GM19099 (cell line): ENCODE measurements around the gene CYREN.

Source experiments
- POLR2A ChIP-seq: IDR thresholded peaks from 3 replicates; pipeline ENCODE4 v1.6.1; 2011; ENCODE audit warnings: low read depth; ENCODE audit not compliant: insufficient read length; ENCODE audit errors: extremely low read depth

The CYREN gene, protein sequence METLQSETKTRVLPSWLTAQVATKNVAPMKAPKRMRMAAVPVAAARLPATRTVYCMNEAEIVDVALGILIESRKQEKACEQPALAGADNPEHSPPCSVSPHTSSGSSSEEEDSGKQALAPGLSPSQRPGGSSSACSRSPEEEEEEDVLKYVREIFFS

DNA sequence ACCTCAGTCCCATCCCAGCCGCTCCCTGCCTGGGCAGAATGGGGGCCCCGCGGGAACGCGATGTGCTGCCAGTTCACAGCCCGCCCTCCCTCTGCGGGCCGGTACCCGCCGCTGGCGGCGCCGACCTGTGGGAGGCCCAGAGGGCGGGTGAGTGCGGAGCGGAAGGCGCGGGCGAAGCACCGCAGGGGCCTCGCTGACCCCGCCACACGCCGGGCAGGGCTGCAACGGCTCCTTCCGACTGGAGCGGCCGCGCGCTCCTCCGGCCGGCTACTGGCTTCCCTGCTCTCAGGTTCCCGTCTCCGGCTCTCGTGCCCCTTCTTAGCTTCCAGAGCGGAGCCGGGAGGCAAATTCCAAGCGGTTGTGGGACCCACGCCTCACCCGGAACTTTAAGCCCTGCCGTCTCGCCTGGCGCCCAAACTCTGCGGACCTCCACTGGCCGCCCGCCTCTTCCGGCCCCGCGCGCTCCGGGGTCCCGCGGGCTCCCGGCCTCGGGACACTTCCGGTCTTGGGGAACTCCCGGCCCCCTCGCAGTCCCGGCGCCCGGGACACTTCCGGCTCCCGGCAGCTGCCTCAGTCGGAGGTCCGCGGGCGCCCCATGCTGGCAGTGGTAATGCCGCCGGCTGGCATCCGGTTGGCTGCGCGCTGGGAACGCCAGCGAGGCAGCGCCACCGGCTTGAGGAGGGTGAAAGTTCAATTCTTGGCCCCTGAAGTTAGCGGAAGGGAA is at the start of gene CYREN:
Gene CYREN (minus strand): TSS at position 434 of the 724 bp plus-strand sequence. CDS start 1,785 bp downstream, outside the sequence.
- TF ChIP-seq POLR2A: peak; percentile 79

DNA sequence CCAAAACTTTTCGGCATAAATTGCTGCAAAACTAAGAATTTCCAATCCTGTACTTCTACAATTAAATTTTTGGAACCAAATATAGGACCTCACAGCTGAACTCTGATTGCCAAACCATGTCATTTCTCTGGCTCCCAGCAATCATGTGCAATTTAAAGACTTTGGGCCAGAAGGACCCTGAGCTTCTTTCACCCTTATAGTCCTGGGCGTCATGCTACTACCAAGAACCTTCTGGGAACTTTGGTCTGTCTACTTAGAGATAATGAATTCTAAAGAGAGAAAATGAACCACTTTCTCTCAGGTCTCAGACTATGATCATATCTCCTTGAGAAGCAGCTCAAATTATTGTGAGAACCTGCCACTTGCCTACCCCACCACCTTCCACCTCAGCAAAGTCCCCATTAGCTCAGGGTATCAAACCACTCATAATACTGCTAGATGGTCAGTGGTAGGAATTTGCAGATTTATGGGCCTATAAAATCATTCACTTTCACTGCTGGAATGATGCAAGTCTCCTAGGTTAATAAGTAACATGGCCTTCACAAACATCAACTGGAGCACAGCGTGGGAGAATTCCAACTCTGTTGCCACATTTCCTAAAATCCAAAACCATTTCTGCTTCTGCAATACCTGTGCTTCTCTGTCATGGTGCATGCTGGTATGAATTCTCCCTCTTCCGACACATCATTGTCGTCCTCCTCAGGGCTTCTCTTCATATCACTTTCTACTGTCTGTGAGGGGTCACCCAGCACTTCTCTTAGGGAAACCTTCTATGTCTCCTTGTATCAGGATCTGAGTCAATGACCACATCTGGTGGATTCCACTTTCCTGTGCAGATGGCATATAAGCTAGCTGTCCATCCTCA is 47.4 kb upstream of the CYREN start:
- no peak for TF ChIP-seq POLR2A

DNA sequence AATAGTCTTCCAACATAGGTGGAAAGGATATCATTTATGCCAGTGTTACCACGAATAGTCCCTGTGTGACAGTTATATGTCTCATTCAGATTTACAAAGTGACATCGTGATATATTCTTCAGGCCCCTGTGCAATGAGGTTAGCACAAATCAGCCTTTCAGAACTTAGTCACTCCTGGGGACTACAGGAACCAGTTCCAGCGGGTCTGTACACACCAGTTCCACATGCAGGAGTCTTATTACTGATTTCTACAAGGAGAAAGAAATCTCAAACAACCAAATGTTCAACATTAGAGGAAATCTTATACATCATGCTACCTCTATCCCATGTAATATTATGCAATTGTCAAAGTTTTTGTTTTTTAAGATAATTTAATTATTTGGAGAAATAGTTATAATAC is 45.2 kb upstream of the CYREN start:
- TF ChIP-seq POLR2A: no peak

DNA sequence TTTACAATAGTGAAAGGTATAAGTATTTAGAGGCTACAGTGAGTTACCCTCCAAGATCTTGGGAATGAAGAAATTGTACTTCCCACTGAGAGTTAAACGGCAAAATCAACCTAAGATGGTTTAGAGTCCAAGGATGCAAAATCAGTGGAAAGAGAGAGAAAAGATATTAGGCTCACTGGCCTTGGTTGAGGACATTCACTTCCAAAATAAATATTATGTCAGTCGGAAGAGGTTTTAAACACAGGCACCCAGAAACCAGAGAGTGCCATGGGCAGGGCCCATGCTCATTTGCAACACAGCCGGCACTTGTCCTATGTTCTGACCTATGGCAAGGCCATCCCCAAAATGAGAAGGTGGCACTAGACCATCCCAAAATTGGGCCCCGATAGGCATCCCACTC is 44.7 kb upstream of the CYREN start:
- no peak for TF ChIP-seq POLR2A

DNA sequence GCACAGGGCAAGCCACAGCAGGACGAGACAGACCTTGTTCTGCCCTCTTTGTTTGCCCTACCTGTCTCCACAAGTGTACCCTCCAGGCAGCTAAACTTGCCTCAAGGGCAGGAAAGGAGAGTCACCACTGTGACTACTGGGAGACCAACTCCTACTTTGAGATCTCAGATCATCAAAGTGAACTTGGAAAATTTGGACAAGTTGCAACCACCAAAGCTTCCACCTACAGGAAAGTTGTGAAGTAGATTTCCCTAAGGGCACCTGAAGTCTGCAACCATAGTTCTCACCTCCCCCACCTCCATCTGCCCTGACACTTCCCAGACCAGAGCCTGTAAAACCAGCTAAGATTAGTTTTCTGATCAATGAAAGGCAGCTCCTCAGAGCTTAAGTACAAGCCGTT is 43.3 kb upstream of the CYREN start:
- no peak for TF ChIP-seq POLR2A

DNA sequence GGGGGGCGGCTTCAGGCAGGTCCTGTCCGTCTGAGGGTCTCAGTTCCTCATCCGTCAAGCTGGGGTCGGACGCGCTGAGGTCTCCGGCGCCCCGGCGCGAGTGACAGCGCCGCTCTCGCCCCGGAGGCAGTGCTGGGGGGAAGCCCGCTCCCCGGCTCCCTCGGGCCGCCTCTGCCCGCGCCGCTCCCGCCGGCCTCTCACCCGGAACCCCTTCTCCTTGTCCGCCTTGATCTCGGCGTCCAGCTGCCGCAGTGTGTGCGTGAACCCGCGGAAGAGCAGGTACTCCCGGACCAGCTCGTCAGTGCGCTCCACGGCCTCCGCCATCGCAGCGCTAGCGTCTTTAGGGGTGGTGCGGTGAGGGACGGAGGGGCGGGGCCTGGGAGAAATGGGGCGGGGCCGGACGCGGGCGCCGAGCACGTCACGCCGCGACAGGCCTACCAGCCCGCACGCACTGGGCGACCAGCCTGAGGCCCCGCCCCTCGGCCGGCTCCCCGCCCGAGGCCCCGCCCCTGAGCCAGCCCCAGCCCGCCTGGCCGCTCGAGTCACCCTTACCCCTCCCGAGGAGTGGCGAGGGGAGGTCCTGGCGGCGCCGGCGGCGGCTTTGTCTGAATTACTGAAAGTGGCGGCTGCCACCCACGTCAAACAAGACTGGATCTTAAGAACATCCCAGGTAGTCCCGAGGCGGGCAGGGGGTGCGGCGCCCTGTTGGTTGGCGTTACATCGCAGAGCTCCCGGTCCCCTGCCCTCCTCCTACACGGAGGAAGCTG is 40.9 kb upstream of the CYREN start, which contains the start of gene WDR91:
Gene WDR91 (minus strand): TSS at position 348 of the 767 bp plus-strand sequence. CDS start 24 bp downstream, at position 324.
- peak; percentile 86 for TF ChIP-seq POLR2A

DNA sequence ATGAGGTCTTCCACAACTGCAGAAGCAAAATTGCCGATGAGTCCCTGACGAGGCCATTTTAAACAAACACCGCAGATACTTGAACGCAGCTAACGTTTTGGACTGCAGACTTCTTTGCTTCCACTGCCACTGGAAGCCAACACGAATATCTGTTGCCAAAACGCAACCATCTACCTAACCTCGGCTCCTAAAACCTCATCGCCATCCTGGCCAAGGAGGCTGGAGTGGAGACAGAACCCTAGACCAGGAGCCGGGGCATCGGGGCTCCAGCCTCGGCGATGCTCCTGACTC is 40.3 kb upstream of the CYREN start:
- no peak for TF ChIP-seq POLR2A

DNA sequence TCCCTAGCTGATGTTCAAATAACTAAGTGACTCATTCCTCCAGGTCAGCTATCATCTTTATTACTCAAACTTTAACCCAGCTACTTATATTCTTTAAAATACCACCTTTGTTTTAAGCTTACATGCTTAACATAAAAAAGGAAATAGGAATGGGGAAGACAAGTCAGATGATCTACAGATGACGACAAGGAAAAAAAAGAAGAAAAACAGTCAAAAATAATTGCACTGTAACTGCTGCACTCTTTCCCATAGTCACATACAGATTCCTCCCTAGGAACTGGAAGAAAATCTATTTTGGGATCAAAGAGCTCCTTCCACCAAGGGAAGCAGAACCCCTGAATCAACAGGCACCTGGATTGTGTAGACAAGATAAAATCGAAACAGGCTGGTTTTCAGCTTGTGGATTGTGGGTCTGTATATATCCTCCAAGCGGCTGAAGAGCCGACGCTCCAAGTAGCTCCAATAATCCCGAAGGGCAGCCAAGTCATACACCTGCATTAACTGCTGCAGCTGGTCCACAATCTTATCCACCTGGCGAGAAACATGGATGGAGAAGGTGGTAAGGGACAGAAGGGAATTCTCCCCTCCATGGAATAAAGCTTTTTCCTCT is 38.8 kb upstream of the CYREN start:
- TF ChIP-seq POLR2A: peak; percentile 17

DNA sequence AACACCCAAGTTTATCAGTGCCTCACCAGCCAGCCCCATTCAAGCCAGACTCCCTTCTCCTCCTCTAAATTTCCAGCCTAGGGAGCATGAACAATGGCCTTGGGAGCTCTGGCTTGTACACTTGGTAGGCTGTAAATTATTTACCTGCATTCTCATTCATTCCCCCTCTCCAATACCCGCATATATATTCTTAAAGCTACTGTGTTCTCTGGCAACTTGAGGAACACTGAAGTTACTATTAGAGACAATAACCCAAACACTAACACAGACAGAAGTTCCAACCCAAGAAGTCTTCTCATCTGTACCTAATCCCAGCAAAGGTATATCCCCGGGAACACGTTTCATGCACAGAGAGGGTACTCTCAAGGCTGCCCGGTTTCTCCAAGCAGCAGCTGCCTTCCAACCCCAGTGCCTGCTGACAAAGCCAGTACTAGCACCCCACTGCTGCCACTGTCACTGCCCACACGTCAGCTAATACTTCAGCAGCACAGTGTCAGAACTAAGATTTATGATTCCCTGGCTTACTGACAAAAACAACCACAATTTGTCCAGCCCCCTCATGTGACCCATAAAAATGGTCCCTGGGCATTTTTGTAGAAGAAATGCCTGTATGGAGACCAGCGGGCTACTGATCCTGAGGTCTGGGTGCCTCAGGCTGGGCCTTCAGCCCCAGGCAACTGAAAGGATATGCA is 37.7 kb upstream of the CYREN start:
- TF ChIP-seq POLR2A: peak; percentile 18

DNA sequence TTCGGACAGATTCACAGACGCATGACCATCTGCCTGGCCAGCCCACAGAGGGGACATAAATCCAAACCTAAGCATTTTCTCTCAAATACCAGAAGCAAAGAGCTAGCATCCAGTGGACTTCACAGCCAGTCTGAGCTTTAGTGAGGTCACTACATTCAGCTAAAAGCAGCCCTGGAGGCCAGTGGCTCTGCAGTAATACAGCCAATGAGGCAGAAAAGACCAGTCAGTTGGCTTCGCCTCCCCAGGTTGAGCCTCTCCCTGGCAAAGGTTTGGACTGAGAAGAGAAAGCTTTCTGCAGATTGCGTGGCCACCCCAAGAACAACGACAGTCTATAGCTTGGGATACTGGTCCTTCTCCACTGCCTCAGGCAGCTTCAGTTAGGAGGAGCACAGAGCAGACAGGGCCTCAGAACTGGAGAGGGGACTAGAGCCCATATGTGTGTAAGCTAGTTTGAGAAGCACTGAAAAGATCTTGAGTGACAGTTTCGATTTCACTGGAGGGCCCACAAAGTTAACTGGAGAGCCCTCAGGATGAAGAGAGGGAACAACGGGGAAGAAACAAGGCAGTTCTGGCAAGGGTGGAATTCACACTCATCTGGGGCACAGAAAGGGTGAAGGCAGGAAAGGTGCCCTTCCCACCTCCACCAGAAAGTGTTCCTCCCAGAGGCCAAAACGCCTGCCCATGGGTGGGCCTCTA is 37.0 kb upstream of the CYREN start:
- TF ChIP-seq POLR2A: peak; percentile 20

DNA sequence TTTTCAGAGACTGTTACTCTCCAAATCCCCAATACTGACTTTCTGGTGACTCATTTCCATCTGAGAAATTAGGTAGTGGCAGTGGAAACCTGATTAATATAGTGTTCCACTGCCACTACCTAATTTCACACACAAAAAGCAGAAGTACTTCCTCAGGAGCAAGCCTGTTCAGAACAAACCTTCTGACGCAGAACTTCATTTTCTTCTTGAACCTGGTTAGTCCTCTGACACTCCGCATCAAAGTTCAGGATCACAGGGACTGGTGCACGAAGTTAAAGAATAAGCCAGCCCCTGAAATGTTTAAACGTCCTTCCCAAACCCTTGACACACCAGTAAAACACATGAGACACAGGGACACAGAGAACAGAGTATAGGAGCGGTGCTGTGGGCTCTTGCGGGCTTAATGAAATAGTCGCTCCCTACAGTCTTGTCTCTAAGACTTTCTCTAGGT is 36.5 kb upstream of the CYREN start:
- peak; percentile 39 for TF ChIP-seq POLR2A

DNA sequence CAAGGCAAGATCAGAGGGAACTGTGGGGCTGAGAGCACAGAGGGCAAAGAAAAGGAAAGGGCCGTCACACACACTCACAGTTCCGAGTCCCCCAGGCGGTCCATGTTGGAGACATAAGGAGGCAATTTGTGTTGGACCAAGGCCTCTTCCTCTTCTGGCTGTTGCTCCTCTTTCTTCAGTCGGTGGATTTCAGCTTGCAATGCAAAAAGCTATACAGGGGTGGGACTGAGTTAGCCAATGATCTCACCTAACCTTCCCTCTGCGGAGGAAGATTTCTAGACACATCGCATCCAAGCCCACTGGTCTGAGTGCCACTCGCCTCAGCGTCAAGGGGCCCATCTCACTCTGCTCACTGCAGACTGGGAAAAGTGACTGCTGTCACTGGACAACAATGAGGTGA is 35.3 kb upstream of the CYREN start:
- no peak for TF ChIP-seq POLR2A

DNA sequence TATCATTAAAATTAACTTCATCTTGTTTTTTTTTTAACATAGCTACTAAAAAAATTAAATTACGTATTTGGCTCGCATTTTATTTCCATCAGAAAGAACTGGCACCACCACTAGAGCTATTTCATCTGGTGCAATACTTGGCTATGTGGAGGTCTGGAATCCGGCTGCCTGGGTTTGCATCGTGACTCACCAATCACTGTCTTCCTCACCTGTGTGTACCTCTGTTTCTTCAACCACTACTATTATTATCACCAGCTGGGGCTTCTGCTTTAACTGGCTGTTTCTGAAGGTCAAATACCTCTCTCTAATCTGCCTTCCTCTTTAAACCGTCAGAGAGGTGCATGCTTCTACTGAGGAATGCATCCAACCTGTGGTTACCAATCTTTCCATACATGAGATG is 34.4 kb upstream of the CYREN start:
- no peak for TF ChIP-seq POLR2A
